D721Med (cell line): Measurements from ENCODE around the gene PRKCZ.

Experiments
- DNase-seq: peaks from one replicate; pipeline ENCODE4 v3.0.0; 2011; ENCODE audit warnings: low spot score; ENCODE audit not compliant: insufficient read length
- FAIRE-seq: peaks from 2 replicates; lab custom pipeline; 2011; peaks lifted over from hg19 to GRCh38; lab: Jason Lieb, UNC
- TF ChIP-seq, protein P1 (sequence below): IDR thresholded peaks from 2 replicates; pipeline ENCODE4 v1.5.1; 2012; ENCODE audit warnings: mild to moderate bottlenecking, control low read depth; ENCODE audit not compliant: insufficient read depth; ENCODE audit errors: missing control alignments

The PRKCZ gene

DNA sequence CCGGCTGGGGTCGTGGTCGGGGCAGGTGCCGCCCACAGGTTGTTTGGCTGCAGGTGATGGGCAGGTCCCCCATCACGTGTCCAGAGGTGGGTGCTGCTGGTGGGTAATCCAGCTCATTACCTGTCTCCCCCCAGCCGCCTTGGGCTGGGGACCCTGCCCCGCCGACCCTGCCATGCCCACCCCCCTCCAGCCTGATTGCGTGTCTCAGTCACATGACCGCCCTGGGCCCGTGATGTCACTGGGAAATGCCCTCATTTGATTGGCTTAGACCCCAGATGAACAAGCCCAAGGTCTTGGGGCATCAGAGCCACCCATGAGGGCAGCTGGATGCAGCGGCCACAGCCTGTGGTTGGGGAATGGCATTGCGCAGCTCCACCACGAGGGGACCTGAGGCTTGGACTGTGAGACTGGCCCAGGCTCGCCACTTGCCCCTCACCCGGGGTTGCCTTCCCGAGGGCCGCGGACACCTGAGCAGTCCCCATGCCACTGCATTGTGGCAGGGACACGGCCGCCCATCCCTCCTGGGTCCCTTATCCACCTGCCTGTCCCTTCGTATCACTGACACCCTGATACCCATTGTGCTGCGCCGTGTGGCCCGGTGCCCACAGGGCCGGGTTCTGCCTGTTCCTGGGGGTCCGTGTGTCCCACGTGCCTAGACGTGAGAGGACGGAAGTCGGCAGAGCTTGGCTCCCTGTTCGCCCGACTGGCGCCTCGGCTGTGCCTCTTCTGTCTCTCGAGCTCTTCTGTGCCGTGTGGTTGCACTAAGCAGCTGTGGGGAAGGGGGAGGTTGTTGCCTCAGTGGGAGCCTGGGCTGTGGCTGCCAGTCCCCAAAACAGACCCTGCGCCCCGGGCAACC, 76.3 kb downstream of the PRKCZ start:
- no peak for DNase-seq
- no peak for FAIRE-seq
- TF ChIP-seq, protein P1, sequence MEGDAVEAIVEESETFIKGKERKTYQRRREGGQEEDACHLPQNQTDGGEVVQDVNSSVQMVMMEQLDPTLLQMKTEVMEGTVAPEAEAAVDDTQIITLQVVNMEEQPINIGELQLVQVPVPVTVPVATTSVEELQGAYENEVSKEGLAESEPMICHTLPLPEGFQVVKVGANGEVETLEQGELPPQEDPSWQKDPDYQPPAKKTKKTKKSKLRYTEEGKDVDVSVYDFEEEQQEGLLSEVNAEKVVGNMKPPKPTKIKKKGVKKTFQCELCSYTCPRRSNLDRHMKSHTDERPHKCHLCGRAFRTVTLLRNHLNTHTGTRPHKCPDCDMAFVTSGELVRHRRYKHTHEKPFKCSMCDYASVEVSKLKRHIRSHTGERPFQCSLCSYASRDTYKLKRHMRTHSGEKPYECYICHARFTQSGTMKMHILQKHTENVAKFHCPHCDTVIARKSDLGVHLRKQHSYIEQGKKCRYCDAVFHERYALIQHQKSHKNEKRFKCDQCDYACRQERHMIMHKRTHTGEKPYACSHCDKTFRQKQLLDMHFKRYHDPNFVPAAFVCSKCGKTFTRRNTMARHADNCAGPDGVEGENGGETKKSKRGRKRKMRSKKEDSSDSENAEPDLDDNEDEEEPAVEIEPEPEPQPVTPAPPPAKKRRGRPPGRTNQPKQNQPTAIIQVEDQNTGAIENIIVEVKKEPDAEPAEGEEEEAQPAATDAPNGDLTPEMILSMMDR, result no peak

DNA sequence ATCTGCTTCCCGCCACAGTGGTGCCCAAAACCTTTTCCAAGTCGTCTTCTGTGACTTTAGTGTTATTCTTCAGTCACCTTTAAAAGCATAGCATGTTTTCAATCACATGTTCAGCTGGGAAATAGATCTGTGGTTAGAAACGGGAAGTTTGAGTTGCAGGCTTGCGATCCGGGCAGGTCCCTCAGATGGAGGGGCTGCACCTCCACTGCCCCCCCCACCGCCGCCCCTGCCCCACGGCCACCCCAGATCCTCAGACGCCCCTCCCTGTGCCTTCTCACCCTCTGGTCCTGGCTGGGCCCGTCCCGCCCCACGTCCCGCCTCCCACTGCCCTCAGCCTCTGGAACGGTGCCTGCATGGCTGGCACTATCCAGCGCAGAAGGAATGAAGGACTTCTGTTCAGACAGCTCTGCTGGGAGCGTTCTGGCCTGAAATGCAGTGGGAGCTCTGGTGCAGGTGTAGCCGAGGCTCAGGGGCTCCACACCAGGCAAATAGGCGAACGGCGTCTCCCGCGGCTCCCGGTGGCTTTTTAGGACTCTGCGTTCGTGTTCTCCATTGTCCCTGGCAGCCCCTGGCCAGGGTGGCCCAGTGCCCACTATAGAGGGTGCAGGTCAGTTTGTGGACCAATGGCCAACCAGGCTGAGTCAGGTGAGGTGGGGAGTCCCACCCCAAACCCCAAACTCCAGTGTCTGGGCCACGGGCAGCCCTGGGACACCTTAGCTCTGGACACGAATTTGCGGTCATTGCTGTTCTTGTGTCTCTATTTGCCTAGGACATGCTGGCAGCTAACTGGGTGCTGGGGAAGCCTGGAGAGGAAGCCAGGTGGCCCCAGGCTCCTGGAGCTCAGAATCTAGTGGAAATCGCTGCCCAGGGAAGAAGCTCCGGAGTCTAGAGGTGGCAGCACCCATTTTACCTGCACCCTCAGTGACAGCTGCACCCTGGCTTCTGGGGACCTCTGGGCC, 77.3 kb downstream of the PRKCZ start:
- FAIRE-seq (no peak), DNase-seq (no peak)
- TF ChIP-seq, protein P1, result no peak

DNA sequence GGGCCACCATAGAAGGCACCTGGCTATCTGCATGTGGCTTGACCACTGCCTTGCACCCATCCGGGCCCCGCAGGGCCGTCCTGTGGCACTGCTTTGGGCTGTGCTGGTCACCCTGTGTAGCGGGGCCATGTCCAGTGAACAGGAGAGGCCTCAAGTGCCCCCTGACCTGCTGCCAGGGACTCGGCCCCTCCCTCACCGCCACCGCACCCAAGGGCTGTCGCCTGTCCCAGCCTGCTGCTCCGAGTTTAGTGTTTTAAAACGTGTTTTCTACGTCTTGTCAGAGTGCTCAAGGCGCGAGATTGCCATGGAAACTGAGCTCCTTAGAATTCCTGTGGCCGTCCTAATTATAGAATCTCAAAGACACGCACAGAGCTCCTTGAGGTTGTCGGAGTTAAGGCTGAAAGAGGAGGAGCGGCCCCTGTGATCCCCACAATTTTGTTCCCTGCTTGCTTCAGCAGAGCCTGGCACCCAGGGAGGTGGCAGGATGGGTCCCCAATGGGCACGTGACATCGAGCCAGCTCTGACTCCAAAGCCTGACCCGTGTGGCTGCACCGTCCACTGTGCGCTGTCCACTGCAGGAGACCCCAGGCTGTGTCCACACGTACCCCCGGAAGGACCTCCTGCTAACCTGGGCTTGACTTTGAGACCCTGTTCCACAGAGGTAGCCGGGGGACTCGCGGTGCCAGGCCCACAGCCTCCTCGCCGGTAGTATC, 78.1 kb downstream of the PRKCZ start:
- FAIRE-seq, result no peak
- TF ChIP-seq, protein P1, result no peak

DNA sequence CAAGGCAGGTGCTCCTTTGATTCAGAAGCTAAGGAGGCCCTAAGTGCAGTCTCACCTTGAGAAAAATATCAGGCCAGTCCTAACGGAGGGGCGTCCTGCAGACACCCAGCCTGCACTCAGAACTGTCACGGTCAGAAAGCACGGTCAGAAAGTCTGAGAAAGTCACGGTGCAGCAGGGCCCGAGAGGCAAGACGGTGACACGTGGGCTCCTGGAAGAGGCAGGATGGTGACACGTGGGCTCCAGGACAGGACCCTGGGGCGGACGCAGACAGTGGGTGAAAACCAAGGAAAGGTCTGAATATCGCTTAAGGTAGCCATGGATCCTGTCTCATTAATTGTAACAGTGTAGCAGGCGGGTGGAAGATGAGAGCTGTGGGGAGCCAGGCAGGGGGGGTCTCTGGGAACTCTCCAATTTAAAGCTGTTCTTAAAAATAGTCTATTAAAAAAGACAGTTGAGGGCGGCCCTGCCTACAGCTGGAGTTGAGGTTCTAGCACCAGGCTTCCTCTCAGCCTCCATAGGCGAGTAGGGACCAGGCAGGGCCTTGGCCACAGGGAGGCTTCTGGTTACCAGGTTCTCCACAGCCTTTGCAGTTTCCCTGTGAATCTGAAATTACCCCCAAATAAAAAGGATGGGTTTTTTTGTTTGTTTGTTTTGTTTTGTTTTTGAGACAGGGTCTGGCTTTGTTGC, 79.2 kb downstream of the PRKCZ start:
- TF ChIP-seq, protein P1, result no peak
- FAIRE-seq (no peak), DNase-seq (no peak)

More for the DNA sequence above, 78.1 kb downstream of the PRKCZ start:
- DNase-seq, result no peak

DNA sequence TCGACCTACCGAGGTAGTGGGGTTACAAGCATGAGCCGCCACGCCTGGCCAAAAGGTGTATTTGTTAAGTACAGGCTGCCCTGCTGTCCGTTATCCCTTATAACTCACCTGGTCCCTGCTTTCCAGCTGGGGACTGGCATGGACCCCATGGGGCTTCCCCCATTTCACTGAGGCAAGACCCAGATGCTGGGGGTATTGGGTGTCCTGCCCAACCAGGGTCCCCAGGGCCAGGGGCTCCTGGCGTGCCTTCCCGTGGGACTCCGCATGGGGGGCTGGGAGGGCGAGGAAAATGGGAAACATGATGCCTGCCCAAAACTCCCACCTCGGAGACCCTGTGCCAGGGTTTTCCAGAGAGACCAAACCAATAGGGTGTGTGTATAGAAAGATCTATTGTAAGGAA, 79.9 kb downstream of the PRKCZ start:
- no peak for FAIRE-seq
- DNase-seq, result no peak
- TF ChIP-seq, protein P1, result no peak

DNA sequence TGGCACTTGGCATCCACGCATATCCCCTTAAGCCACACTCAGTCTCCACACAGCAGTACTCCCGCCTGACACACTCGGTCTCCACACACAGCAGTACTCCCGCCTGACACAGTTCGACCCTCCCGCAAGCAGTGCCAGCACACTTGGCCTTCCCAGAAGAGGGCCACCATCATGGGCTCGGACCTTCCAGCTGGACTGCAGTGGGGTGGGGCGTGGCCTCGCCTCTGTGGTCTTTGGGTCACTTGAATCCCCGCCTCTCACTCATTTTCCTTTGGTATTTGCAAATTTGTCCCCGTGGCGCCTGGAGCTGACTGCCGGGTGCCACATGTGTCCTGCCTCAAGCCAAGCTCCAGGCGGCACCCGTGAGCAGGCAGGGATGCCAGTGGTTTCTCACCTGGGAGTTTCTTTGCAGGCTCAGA, 80.7 kb downstream of the PRKCZ start:
- TF ChIP-seq, protein P1, result peak; percentile 34
- DNase-seq, result no peak
- FAIRE-seq, result no peak
